ENCODE results near the gene EMX2. TPM values are rescaled to one million over a fixed set of nuclear protein-coding genes. Genes with fewer than 3 reads are reported as not detected.
A peak's percentile ranks its signal among the peaks of the same experiment; 100 is the strongest.

Gene EMX2
- polyA plus RNA-seq, 3 donors, result not detected

DNA sequence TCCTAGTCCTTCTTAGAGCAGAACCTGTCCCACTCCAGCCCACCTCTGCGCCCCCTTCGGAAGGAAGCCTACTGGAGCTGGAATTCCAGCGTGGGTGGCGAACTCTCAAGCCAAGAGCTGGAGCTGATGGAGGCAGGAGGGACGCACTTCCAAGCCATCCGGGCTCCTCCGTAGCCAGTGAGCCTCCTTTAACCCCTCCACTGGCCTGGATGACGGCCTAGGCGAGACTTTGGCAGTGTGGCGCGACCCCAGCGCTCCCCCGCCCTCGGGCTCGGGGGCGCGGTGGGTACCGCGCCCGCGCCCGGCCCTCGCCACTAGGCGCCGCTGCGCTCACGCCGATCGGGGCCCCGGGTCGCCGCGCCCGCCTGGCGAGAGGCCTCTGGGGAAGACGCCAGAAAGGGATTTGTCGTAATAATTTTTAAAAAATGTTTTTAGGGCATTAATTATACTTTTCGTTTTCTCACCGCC, 5.1 kb upstream of the EMX2 start:
- Histone ChIP-seq H3K4me3 (replicated peaks in 1 of 3; ENCODE audit: low read depth in 2 of 3, low read length in 3 of 3) (no peak overlapping the region), H3K9ac (ENCODE audit: insufficient read depth, low read length, poor library complexity, severe bottlenecking) (no peak overlapping the region), H3K27me3 (ENCODE audit: control insufficient read depth in 2 of 2, insufficient read depth in 2 of 2, low read length in 2 of 2) (peaks cover 87 to 99% of the 10 kb centered on the region in 2 donors), H4K20me1 (ENCODE audit: insufficient read depth, low read length) (no peaks in the 10 kb centered on the region), H3K36me3 (replicated peaks in 1 of 2; ENCODE audit: control insufficient read depth in 1 of 2, insufficient read depth in 2 of 2, low read length in 2 of 2) (no peaks in the 10 kb centered on the region), H3K27ac (ENCODE audit: low read depth in 1 of 2, low read length in 2 of 2) (no peak overlapping the region), H3K4me1 (ENCODE audit: control insufficient read depth in 1 of 2, insufficient read depth in 2 of 2, low read length in 2 of 2) (peaks cover 10 to 14% of the 10 kb centered on the region in 2 donors), H2AFZ (ENCODE audit: insufficient read depth, low read depth, low read length, poor library complexity, severe bottlenecking) (no peak overlapping the region), H3K4me2 (replicated peaks; ENCODE audit: extremely low read depth, low read length, poor library complexity, severe bottlenecking) (no peak overlapping the region), H3K9me3 (replicated peaks in 1 of 2; ENCODE audit: control insufficient read depth in 1 of 2, insufficient read depth in 1 of 2, low read length in 2 of 2) (peaks cover 0 to 64% of the 10 kb centered on the region in 2 donors), H3K79me2 (ENCODE audit: insufficient read depth, low read length) (no peaks in the 10 kb centered on the region)
- DNase-seq, result no peak
- Mint-ChIP-seq H3K36me3 (peaks cover 0 to 2% of the 10 kb centered on the region in 2 donors), H3K27me3 (ENCODE audit: low read depth in 3 of 3) (peaks cover 94 to 99% (median 98%) of the 10 kb centered on the region in 3 donors), H3K27ac (no peak overlapping the region), H3K9me3 (peaks cover 0 to 15% (median 4%) of the 10 kb centered on the region in 7 donors), H3K4me3 (peak overlapping the region in 1 of 2 donors; percentile 87), H3K4me1 (peaks cover 24% of the 10 kb centered on the region)
- intact Hi-C loops (cut with micrococcal nuclease), result no loop called here
- WGBS (ENCODE audit: insufficient coverage), result 6% methylated on average over 24 of the region's 39 CpGs
- TF ChIP-seq, protein P1, sequence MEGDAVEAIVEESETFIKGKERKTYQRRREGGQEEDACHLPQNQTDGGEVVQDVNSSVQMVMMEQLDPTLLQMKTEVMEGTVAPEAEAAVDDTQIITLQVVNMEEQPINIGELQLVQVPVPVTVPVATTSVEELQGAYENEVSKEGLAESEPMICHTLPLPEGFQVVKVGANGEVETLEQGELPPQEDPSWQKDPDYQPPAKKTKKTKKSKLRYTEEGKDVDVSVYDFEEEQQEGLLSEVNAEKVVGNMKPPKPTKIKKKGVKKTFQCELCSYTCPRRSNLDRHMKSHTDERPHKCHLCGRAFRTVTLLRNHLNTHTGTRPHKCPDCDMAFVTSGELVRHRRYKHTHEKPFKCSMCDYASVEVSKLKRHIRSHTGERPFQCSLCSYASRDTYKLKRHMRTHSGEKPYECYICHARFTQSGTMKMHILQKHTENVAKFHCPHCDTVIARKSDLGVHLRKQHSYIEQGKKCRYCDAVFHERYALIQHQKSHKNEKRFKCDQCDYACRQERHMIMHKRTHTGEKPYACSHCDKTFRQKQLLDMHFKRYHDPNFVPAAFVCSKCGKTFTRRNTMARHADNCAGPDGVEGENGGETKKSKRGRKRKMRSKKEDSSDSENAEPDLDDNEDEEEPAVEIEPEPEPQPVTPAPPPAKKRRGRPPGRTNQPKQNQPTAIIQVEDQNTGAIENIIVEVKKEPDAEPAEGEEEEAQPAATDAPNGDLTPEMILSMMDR (IDR thresholded peaks at IDR 0.05), result peak; percentile 59

DNA sequence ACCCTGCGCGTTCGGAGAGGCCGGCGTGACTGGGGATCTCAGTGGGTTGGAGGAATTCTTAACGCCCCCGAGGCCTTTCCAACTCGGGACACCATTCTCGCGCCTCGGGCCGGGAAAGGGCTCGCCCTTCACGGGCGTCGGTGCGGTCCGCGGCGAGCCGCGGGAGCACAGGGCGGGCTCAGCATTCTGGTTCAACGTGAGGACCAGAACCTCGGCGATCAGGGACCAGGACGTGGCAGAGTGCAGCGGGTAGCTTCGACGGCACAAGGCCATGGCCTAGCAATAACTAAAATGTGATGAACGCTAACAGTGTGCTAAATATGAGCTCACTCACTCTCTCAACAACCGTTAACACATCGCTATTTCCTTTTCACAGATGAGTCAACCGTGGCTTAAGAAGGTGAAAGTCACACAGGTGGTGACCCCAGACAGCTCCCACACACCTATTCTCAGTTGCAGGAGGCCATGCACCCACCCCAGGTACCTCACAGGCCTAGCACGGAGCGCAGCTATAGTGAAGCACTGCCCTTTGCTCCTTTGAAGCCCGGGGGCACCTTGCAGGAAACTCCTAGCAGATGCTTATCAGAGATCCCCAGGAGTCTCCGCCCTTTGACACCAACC, 4.5 kb upstream of the EMX2 start:
- intact Hi-C loops (cut with micrococcal nuclease), result no loop called here
- peaks cover 24% of the 10 kb centered on the region for H3K4me1 Mint-ChIP-seq
- no peak overlapping the region for H3K9ac ChIP-seq (ENCODE audit: insufficient read depth, low read length, poor library complexity, severe bottlenecking)
- no peaks in the 10 kb centered on the region for H3K36me3 ChIP-seq (replicated peaks in 1 of 2; ENCODE audit: control insufficient read depth in 1 of 2, insufficient read depth in 2 of 2, low read length in 2 of 2)
- peaks cover 0 to 2% of the 10 kb centered on the region in 2 donors for H3K36me3 Mint-ChIP-seq
- H3K79me2 ChIP-seq (ENCODE audit: insufficient read depth, low read length), result no peaks in the 10 kb centered on the region
- H3K4me2 ChIP-seq (replicated peaks; ENCODE audit: extremely low read depth, low read length, poor library complexity, severe bottlenecking), result no peak overlapping the region
- H3K27ac ChIP-seq (ENCODE audit: low read depth in 1 of 2, low read length in 2 of 2), result no peak overlapping the region
- peaks cover 82 to 98% of the 10 kb centered on the region in 2 donors for H3K27me3 ChIP-seq (ENCODE audit: control insufficient read depth in 2 of 2, insufficient read depth in 2 of 2, low read length in 2 of 2)
- DNase-seq, result no peak
- TF ChIP-seq, protein P1 (IDR thresholded peaks at IDR 0.05), result no peak
- H2AFZ ChIP-seq (ENCODE audit: insufficient read depth, low read depth, low read length, poor library complexity, severe bottlenecking), result no peak overlapping the region
- H3K27ac Mint-ChIP-seq, result peak overlapping the region in 1 of 7 donors; percentile 11
- peaks cover 94 to 99% (median 97%) of the 10 kb centered on the region in 3 donors for H3K27me3 Mint-ChIP-seq (ENCODE audit: low read depth in 3 of 3)
- WGBS (ENCODE audit: insufficient coverage), result 6% methylated on average over 33 of the region's 38 CpGs
- H4K20me1 ChIP-seq (ENCODE audit: insufficient read depth, low read length), result no peaks in the 10 kb centered on the region
- H3K9me3 Mint-ChIP-seq, result peaks cover 0 to 16% (median 4%) of the 10 kb centered on the region in 7 donors
- H3K4me3 Mint-ChIP-seq, result peak overlapping the region in 1 of 2 donors; percentile 87
- no peak overlapping the region for H3K4me3 ChIP-seq (replicated peaks in 1 of 3; ENCODE audit: low read depth in 2 of 3, low read length in 3 of 3)
- peaks cover 0 to 59% of the 10 kb centered on the region in 2 donors for H3K9me3 ChIP-seq (replicated peaks in 1 of 2; ENCODE audit: control insufficient read depth in 1 of 2, insufficient read depth in 1 of 2, low read length in 2 of 2)
- H3K4me1 ChIP-seq (ENCODE audit: control insufficient read depth in 1 of 2, insufficient read depth in 2 of 2, low read length in 2 of 2), result peaks cover 10 to 14% of the 10 kb centered on the region in 2 donors

All from CD14-positive monocyte (primary cell).